ENCODE results near the gene TAS1R3.
A peak's percentile ranks its signal among the peaks of the same experiment; 100 is the strongest.

TAS1R3 gene

GRCh38 chr1:1295154-1295923 lies 35.7 kb upstream of the TAS1R3 start:
- no peak for DNase-seq

- no peak for DNase-seq
These were observed 34.7 kb upstream of the TAS1R3 start for GRCh38 chr1:1296070-1297061.

GRCh38 chr1:1297802-1298424 lies 33.2 kb upstream of the TAS1R3 start:
- DNase-seq, result no peak

GRCh38 chr1:1298861-1299685 lies 32.0 kb upstream of the TAS1R3 start:
- no peak for DNase-seq

GRCh38 chr1:1299686-1300351 lies 31.3 kb upstream of the TAS1R3 start:
- no peak for DNase-seq

- DNase-seq, result no peak
These were observed 30.7 kb upstream of the TAS1R3 start for GRCh38 chr1:1300352-1300739.

GRCh38 chr1:1302006-1302430 lies 29.1 kb upstream of the TAS1R3 start:
- no peak for DNase-seq

- no peak for DNase-seq
These were observed 28.1 kb upstream of the TAS1R3 start for GRCh38 chr1:1302951-1303509.

- no peak for DNase-seq
These were observed 27.3 kb upstream of the TAS1R3 start for GRCh38 chr1:1303736-1304135.

- no peak for DNase-seq
These were observed 26.5 kb upstream of the TAS1R3 start for GRCh38 chr1:1304331-1305299.

GRCh38 chr1:1305300-1306069 lies 25.6 kb upstream of the TAS1R3 start:
- no peak for DNase-seq

GRCh38 chr1:1306070-1306660 lies 24.9 kb upstream of the TAS1R3 start:
- no peak for DNase-seq

- no peak for DNase-seq
These were observed 24.3 kb upstream of the TAS1R3 start for GRCh38 chr1:1306661-1307260.

- no peak for DNase-seq
These were observed 23.7 kb upstream of the TAS1R3 start for GRCh38 chr1:1307261-1307922.

- peak; percentile 58 for DNase-seq
These were observed 22.9 kb upstream of the TAS1R3 start, which contains the start of the genes ACAP3 and PUSL1 for GRCh38 chr1:1307923-1308755. TSS of gene ACAP3 (minus strand) at chr1:1307930. CDS start at chr1:1307815, 115 bp downstream. TSS of gene PUSL1 (plus strand) at chr1:1308597. CDS start at chr1:1308644, 47 bp downstream.

GRCh38 chr1:1308756-1309250 lies 22.3 kb upstream of the TAS1R3 start:
- no peak for DNase-seq

All from NCI-H2081 treated with DMSO at 0.1 percent for 48 hours (cell line).